Activated CD4-positive, alpha-beta T cell treated with anti-CD3 and anti-CD28 coated beads, Interleukin-2, amount 10 ng/mL, durations not matched to agents 24 days and 14 days (primary cell): ENCODE results near the gene CYB5R2. TPM values are rescaled to one million over a fixed set of nuclear protein-coding genes. Genes with fewer than 3 reads are reported as not detected.

Experiments used
- total RNA-seq: library from RNA; stranded (reverse); gene quantifications from 2 replicates; pipeline ENCODE4 v1.2.3, GENCODE V29; 2022

The CYB5R2 gene
- total RNA-seq, 1 donor from 2014 or later: 3.6 TPM

Other genes starting within 250 kb of the CYB5R2 start
- not detected in 2 replicates for gene OLFML1, start 188.0 kb downstream of the CYB5R2 start, total RNA-seq
- 1.2 and 1.6 TPM in 2 replicates for gene PPFIBP2, start 159.5 kb downstream of the CYB5R2 start, total RNA-seq
- not detected in 2 replicates for gene OVCH2, start 33.0 kb upstream of the CYB5R2 start, total RNA-seq
- gene OR5P2, start 123.4 kb upstream of the CYB5R2 start, total RNA-seq: not detected in 2 replicates
- gene OR5P3, start 157.3 kb upstream of the CYB5R2 start, total RNA-seq: not detected in 2 replicates